Islet precursor cell (in vitro differentiated cells): ENCODE measurements around the gene WDR45.

Experiments used
- DNase-seq: peaks from one replicate; pipeline ENCODE4 v3.0.0-alpha.2; 2018

The WDR45 gene

DNA sequence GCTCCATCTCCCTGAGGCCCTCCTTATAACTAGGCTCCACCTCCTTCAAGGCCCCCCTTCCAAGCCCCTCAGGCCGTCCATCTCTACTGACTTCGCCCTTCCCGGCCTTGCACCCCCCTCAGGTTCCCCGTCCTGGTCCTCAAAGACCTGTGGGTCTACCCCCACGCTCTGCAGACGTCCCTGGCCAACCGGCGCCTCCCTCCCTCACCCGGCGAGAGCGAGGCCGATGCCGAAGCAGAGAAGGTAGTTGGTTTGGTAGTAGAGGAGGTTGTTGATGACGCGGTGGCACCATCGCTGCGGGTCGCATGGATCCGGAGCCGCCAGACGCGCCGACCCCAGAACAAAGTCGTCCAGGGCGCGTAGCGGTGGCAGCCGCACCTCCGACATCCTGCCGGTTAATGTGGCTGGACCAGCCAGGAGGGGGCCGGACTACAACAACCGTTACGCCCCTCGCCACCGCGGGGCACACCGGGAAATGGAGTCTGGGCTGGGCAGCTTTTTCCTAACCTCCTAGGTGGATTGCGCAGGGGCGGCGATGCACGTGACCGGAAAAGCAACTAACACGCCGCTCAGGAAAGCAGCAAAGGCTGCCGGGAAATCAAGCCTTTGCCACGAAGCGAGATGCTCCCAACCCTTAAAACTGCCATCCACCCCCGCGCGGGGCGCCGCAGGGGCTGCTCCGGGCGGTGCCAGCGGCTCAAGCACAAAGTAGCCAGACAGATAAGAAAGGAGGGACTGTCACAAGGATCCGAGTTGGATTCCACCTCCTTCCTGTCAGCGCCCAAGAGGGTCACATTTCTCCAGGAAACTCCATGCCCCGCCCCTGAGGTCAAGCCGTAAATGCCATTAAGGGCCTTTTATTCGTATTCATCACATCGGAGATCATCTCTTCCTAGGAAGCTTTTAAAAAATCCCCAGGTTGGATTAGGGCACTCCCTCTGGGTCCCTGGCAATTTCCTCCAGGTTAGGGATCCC, 5.8 kb downstream of the WDR45 start, which contains the start of gene PRAF2:
Gene PRAF2, minus strand, starts transcription at position 402 of the 975 bp plus-strand sequence. Its CDS starts 15 bp downstream, at position 387.
- DNase-seq, result peak; percentile 94

DNA sequence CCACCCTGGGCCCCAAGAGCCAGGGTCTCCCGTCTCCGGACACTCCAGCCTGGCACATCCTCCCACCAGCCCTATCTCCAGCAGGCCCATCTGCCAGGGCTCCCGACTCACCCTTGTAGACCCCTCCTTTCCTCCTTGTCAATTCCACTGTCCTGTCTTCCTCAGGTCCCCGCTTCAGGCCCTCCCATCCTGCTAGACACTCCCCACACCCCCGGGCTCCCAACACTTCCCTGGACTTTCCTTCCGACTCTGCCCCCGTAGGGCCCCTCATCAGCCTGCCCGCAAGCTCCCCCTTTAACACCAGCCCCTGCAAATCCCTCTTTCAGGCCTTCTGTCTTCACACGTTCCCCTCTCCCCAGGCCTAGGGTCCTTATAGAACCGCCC, 7.0 kb downstream of the WDR45 start:
- DNase-seq, result no peak

DNA sequence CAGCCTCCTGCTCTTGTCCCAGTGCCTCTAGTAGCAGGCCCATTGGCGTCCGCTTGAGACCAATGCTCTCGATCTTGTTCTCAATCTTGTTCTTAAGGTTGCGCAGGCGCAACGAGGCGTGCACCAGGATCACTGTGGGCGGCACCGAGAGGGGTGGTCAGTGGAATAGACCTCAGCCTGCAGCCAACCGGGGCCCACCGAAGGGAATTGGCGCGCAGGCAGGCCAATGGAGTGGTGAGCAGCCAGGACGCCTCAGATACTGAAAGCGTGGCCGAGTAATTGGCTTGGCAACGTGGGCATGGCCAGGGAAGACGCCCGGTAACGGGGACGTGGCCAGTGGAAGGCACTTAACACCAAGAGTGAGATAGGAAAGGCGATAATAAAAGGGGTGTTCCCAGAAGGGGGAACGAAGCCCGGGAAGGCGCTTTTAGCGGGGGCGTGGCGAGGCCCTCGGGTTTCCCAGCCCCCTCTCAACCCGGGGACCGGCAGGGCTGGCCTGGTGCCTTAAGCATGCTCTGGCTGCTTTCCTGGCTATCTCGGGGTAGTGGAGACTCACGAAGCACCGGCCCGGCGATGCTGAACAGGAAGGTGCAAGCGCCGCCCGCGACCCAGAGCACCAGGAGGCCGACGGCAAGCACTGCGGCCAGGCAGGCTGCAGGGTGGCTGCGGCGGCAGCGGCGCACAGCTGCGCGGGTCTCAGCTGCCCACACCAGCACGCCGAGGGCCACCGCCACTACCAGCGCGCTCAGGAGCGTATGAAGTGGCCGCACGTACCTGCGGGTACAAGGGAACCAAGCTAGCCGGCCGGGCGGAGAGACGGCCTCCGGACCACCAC, 7.6 kb downstream of the WDR45 start:
- DNase-seq, result peak; percentile 83

DNA sequence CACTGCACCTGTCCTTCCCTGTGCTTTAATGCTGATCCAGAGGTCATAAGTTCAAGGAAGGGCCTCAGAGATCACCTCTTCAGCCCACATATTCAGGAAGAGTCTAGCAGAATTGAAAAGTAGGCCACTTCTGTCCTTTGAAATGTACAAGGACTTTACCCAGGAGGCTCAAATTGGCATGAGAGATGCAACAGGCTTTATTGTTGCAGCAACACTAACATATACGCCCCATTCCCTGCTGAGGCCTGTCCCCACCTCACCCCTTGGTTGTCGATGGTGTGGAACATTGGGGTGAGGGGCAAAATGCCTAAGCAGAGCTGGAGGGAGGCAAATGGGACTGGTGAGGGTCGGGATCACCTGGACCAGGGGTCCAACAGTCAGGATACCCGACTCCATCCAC, 8.7 kb downstream of the WDR45 start:
- DNase-seq, result no peak

- no peak for DNase-seq
Measured at GRCh38 chrX:49069038-49069437, 10.6 kb downstream of the WDR45 start.

DNA sequence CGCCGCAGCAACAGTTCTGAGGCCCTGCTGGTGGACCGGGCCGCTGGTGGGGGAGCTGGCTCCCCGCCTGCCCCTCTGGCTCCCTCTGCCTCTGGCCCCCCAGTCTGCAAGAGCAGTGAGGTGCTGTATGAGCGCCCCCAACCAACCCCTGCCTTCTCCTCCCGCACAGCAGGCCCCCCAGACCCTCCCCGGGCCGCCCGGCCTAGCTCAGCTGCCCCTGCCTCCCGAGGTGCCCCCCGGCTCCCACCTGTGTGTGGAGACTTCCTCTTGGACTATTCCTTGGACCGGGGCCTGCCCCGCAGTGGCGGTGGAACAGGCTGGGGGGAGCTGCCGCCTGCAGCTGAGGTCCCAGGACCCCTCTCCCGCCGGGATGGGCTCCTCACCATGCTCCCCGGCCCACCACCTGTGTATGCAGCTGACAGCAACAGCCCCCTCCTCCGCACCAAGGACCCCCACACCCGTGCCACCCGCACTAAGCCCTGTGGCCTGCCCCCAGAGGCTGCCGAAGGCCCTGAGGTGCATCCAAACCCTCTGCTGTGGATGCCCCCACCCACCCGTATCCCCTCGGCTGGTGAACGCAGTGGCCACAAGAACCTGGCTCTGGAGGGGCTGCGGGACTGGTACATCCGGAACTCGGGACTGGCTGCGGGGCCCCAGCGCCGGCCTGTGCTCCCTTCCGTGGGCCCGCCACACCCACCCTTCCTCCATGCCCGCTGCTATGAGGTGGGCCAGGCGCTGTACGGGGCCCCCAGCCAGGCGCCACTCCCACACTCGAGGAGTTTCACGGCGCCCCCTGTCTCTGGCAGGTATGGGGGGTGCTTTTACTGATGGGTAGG, 12.2 kb downstream of the WDR45 start:
- no peak for DNase-seq

DNA sequence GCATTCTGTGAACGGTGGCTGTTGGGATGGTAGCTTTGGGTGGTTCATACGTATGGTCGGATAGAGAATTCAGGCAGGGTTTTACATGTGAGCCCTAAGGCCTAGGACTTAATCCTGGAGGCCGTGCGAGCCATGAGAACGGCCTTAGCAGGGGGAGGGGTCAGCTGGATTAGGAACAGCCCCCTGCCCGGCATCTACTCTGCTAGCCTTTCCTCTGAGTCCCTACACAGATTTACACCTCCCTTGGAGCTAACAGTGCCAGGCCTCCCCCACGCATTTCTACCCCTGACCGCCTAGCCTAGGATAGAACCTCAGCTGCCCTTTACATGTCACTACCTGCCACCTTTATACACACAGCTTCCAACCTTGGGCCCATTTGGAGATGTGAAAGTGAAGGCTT, 13.0 kb downstream of the WDR45 start:
- no peak for DNase-seq

GRCh38 chrX:49066278-49066677, 13.4 kb downstream of the WDR45 start:
- DNase-seq, result no peak

GRCh38 chrX:49064735-49065134, 15.0 kb downstream of the WDR45 start:
- DNase-seq, result no peak

DNA sequence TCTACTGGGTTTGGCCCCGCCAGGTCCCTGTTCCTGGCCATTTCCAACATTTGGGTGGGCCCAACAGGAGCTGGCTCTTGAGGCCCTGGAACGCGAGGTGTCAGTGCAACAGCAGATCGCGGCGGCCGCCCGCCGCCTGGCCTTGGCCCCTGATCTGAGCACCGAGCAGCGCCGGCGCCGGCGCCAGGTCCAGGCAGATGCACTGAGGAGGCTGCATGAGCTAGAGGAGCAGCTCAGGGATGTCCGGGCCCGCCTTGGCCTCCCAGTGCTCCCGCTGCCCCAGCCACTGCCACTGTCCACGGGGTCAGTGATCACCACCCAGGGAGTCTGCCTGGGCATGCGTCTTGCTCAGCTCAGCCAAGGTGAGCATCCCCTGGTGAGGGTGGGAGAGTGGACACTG, 15.4 kb downstream of the WDR45 start:
- DNase-seq, result no peak

- DNase-seq, result no peak
Measured at GRCh38 chrX:49063715-49064114, 16.0 kb downstream of the WDR45 start.

GRCh38 chrX:49061916-49062315, 17.8 kb downstream of the WDR45 start:
- no peak for DNase-seq

GRCh38 chrX:49061490-49061889, 18.2 kb downstream of the WDR45 start:
- DNase-seq, result no peak

- DNase-seq, result no peak
Measured at GRCh38 chrX:49060914-49061313, 18.8 kb downstream of the WDR45 start.

- no peak for DNase-seq
Measured at GRCh38 chrX:49059681-49060085, 20.0 kb downstream of the WDR45 start.

DNA sequence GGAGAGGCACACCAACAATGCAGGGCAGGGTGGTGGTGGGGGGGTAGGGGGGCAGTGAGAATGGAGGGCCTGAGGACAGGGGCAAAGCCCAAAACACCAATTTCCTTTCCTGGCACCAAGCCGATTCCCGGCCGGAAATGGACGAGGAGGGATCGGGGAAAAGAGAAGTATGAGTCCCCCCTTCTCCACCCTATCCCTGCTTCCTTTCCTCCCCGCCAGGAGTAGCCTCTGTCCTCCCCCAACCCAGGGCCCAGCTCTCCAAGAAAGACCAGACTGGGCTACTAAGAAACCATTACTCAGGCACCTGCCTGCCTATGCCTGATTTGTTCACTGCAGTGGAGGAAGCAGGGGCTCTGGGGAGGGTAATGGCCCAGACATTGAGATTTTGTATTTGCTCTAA, 20.5 kb downstream of the WDR45 start:
- no peak for DNase-seq

GRCh38 chrX:49058794-49059193, 20.9 kb downstream of the WDR45 start, which contains the start of gene CCDC120:
CCDC120 (plus strand) TSS chrX:49058999; CDS start chrX:49062042, 3,043 bp downstream.
- no peak for DNase-seq

- DNase-seq, result no peak
Measured at GRCh38 chrX:49054073-49054762, 25.5 kb downstream of the WDR45 start.

GRCh38 chrX:49053223-49054072, 26.2 kb downstream of the WDR45 start:
- DNase-seq, result peak; percentile 87

- DNase-seq, result no peak
Measured at GRCh38 chrX:49043987-49044281, 35.8 kb downstream of the WDR45 start.
